IPS-20b (cell line): Measurements from ENCODE around the gene PIH1D1.

ENCODE experiments used
- H3K27ac ChIP-seq: one replicate; pipeline ENCODE4 v1.5.1; 2013; ENCODE audit warnings: low read length
- H3K27me3 ChIP-seq: 2 replicates; pipeline ENCODE4 v1.6.1; 2013; ENCODE audit warnings: mild to moderate bottlenecking, low read length, inconsistent platforms; ENCODE audit not compliant: insufficient read depth
- H3K36me3 ChIP-seq: 2 replicates; pipeline ENCODE4 v1.6.1; 2013; ENCODE audit warnings: low read depth, mild to moderate bottlenecking, inconsistent platforms, low read length, moderate library complexity; ENCODE audit not compliant: insufficient read depth
- H3K4me1 ChIP-seq: 2 replicates; pipeline ENCODE4 v1.6.1; 2013; ENCODE audit warnings: mild to moderate bottlenecking, control low read depth, inconsistent platforms, low read length, moderate library complexity; ENCODE audit not compliant: insufficient read depth
- H3K4me3 ChIP-seq: 2 replicates; pipeline ENCODE4 v1.5.1; 2013; ENCODE audit warnings: mild to moderate bottlenecking, low read length, inconsistent platforms
- H3K9ac ChIP-seq: 2 replicates; pipeline ENCODE4 v1.6.1; 2013; ENCODE audit warnings: low read depth, mild to moderate bottlenecking, inconsistent platforms, low read length, moderate library complexity
- H3K9me3 ChIP-seq: 2 replicates; pipeline ENCODE4 v1.6.1; 2013; ENCODE audit warnings: mild to moderate bottlenecking, low read depth, low read length, inconsistent platforms; ENCODE audit not compliant: insufficient read depth

PIH1D1 gene

GRCh38 chr19:49439836-49440235 is 11.8 kb downstream of the PIH1D1 start:
- peaks cover 75% of the 10 kb centered on the region for H3K27me3 ChIP-seq
- no peak overlapping the region for H3K27ac ChIP-seq
- peaks cover 13% of the 10 kb centered on the region; the same call in 1 of the 2 replicates for H3K4me1 ChIP-seq
- H3K4me3 ChIP-seq: no peak overlapping the region
- no peak overlapping the region for H3K9ac ChIP-seq
- H3K36me3 ChIP-seq: no peaks in the 10 kb centered on the region
- no peaks in the 10 kb centered on the region for H3K9me3 ChIP-seq

GRCh38 chr19:49438261-49438660 is 13.4 kb downstream of the PIH1D1 start:
- Histone ChIP-seq H3K27me3 (peaks cover 91% of the 10 kb centered on the region), H3K36me3 (no peaks in the 10 kb centered on the region), H3K9ac (no peak overlapping the region), H3K4me3 (no peak overlapping the region), H3K4me1 (peaks cover 13% of the 10 kb centered on the region; the same call in 1 of the 2 replicates), H3K9me3 (no peaks in the 10 kb centered on the region), H3K27ac (no peak overlapping the region)

GRCh38 chr19:49437231-49437630 is 14.4 kb downstream of the PIH1D1 start:
- H3K9me3 ChIP-seq: no peaks in the 10 kb centered on the region
- no peak overlapping the region for H3K4me3 ChIP-seq
- no peak overlapping the region for H3K9ac ChIP-seq
- no peaks in the 10 kb centered on the region for H3K36me3 ChIP-seq
- peaks cover 11% of the 10 kb centered on the region; the same call in 1 of the 2 replicates for H3K4me1 ChIP-seq
- H3K27ac ChIP-seq: no peak overlapping the region
- H3K27me3 ChIP-seq: peaks cover 99% of the 10 kb centered on the region

GRCh38 chr19:49436381-49437017 is 15.1 kb downstream of the PIH1D1 start:
- no peaks in the 10 kb centered on the region for H3K9me3 ChIP-seq
- no peak overlapping the region for H3K9ac ChIP-seq
- H3K27ac ChIP-seq: no peak overlapping the region
- H3K4me3 ChIP-seq: peak overlapping the region; percentile 47; the same call in 1 of the 2 replicates
- peaks cover 99% of the 10 kb centered on the region for H3K27me3 ChIP-seq
- no peaks in the 10 kb centered on the region for H3K36me3 ChIP-seq
- peaks cover 4% of the 10 kb centered on the region; the same call in 1 of the 2 replicates for H3K4me1 ChIP-seq

GRCh38 chr19:49435670-49436069 is 15.9 kb downstream of the PIH1D1 start:
- Histone ChIP-seq H3K9ac (no peak overlapping the region), H3K27me3 (peaks cover 100% of the 10 kb centered on the region), H3K36me3 (no peaks in the 10 kb centered on the region), H3K4me1 (peaks cover 1% of the 10 kb centered on the region; the same call in 1 of the 2 replicates), H3K9me3 (no peaks in the 10 kb centered on the region), H3K4me3 (peak overlapping the region; percentile 39; the same call in 1 of the 2 replicates), H3K27ac (no peak overlapping the region)

GRCh38 chr19:49434907-49435583 is 16.6 kb downstream of the PIH1D1 start:
- Histone ChIP-seq H3K27me3 (peaks cover 100% of the 10 kb centered on the region), H3K4me1 (no peaks in the 10 kb centered on the region; the same call in 1 of the 2 replicates), H3K36me3 (no peaks in the 10 kb centered on the region), H3K4me3 (no peak overlapping the region), H3K9me3 (no peaks in the 10 kb centered on the region), H3K27ac (no peak overlapping the region), H3K9ac (no peak overlapping the region)

- Histone ChIP-seq H3K27me3 (peaks cover 98% of the 10 kb centered on the region), H3K4me1 (peaks cover 8% of the 10 kb centered on the region; the same call in 1 of the 2 replicates), H3K36me3 (no peaks in the 10 kb centered on the region), H3K4me3 (peak overlapping the region; percentile 61; the same call in 1 of the 2 replicates), H3K9me3 (no peaks in the 10 kb centered on the region), H3K27ac (no peak overlapping the region), H3K9ac (no peak overlapping the region)
These were observed 18.2 kb downstream of the PIH1D1 start for GRCh38 chr19:49433240-49433901.

GRCh38 chr19:49432141-49433073 is 19.2 kb downstream of the PIH1D1 start:
- Histone ChIP-seq H3K27ac (no peak overlapping the region), H3K4me1 (peaks cover 8% of the 10 kb centered on the region; the same call in 1 of the 2 replicates), H3K36me3 (no peaks in the 10 kb centered on the region), H3K27me3 (peaks cover 97% of the 10 kb centered on the region), H3K9ac (no peak overlapping the region), H3K4me3 (peak overlapping the region; percentile 61), H3K9me3 (no peaks in the 10 kb centered on the region)

- Histone ChIP-seq H3K9me3 (no peaks in the 10 kb centered on the region), H3K36me3 (no peaks in the 10 kb centered on the region), H3K4me1 (peaks cover 13% of the 10 kb centered on the region; the same call in 1 of the 2 replicates), H3K4me3 (no peak overlapping the region), H3K27ac (no peak overlapping the region), H3K27me3 (peaks cover 97% of the 10 kb centered on the region), H3K9ac (no peak overlapping the region)
These were observed 20.3 kb downstream of the PIH1D1 start for GRCh38 chr19:49431330-49431749.

- no peak overlapping the region for H3K27ac ChIP-seq
- no peak overlapping the region for H3K9ac ChIP-seq
- peaks cover 13% of the 10 kb centered on the region; the same call in 1 of the 2 replicates for H3K4me1 ChIP-seq
- no peaks in the 10 kb centered on the region for H3K9me3 ChIP-seq
- H3K27me3 ChIP-seq: peaks cover 97% of the 10 kb centered on the region
- H3K36me3 ChIP-seq: no peaks in the 10 kb centered on the region
- no peak overlapping the region for H3K4me3 ChIP-seq
These were observed 20.8 kb downstream of the PIH1D1 start for GRCh38 chr19:49430678-49431329.
